Measurements from ENCODE around the gene SLBP.

DNA sequence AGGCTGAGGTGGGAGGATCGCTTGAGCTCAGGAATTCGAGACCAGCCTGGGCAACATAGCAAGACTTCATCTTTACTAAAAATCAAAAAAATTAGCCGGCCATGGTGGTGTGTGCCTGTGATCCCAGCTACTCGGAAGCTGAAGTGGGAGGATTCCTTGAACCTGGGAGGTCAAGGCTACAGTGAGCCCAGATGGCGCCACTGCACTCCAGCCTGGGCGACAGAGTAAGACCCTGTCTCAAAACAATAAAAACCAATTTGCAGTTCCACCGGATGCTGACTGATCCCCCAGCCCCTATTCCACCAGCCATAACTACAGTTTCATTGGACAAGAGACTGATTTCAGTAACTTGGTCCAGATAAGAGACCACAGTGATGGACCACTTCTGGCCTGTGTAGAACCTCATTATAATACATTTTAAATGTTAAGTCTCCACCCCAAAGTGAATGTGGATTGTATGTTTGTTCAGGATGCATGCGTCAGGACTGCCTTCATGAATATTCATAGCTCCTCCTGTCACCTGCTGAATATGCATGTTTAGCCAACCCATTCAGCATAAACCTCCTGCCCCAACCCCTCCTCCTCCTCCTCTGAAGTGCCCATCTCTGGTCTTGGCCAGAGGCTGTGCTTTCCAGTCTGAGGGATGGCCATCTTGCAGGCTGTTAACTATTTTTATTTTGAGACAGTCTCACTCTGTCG is 2.3 kb upstream of the SLBP start:
- TF ChIP-seq POLR2A (IDR thresholded peaks at IDR 0.05) (no peak), CTCF (IDR thresholded peaks at IDR 0.05) (no peak), EP300 (IDR thresholded peaks at IDR 0.05) (no peak), POLR2AphosphoS5 (IDR thresholded peaks at IDR 0.05) (no peak)
